ENCODE measurements around the gene CFAP43. TPM values are rescaled to one million over a fixed set of nuclear protein-coding genes. Genes with fewer than 3 reads are reported as not detected.

CFAP43 gene, protein sequence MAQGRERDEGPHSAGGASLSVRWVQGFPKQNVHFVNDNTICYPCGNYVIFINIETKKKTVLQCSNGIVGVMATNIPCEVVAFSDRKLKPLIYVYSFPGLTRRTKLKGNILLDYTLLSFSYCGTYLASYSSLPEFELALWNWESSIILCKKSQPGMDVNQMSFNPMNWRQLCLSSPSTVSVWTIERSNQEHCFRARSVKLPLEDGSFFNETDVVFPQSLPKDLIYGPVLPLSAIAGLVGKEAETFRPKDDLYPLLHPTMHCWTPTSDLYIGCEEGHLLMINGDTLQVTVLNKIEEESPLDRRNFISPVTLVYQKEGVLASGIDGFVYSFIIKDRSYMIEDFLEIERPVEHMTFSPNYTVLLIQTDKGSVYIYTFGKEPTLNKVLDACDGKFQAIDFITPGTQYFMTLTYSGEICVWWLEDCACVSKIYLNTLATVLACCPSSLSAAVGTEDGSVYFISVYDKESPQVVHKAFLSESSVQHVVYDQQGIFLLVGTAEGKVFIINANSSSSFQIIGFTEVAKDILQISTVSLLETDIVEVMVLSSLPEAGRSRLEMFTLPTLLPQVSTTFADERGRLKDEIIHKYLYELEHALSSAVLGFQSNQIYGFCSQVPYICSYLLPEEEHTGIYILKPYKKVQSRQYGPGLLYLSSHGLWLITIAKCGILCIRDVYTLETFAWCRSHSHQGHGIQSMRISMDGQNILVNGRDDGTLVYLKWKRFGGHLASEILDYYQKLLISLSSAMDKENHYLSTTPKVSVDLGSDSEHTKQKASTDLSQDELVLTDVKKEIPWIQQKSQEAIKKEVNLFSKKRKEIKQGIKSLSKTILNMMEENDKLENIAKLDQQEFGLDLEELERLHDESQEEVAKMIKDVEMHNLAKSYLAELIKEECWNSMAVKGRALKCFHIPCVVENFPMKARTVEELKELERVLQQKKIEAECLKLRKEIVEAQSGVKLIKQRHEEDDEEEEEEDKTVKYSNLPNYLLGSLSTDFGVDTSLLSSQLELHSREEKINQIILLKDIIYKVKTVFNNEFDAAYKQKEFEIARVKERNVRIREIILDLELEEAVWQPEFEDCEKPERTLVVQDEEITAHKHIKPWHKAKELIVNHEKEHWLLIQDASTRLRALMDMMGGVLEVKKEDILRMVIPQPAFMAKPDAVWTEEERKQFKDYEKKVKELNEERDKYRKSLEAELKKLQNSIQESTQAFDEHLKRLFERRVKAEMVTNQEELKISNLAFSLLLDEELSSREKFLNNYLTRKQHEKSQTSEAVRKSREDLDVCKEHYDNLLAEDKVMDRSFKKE (N-terminal part only)
- total RNA-seq: 1 to 10 TPM in 2 of 4 donors, under 1 TPM in 2; 0.76 to 1.5 (median 0.99) TPM

DNA sequence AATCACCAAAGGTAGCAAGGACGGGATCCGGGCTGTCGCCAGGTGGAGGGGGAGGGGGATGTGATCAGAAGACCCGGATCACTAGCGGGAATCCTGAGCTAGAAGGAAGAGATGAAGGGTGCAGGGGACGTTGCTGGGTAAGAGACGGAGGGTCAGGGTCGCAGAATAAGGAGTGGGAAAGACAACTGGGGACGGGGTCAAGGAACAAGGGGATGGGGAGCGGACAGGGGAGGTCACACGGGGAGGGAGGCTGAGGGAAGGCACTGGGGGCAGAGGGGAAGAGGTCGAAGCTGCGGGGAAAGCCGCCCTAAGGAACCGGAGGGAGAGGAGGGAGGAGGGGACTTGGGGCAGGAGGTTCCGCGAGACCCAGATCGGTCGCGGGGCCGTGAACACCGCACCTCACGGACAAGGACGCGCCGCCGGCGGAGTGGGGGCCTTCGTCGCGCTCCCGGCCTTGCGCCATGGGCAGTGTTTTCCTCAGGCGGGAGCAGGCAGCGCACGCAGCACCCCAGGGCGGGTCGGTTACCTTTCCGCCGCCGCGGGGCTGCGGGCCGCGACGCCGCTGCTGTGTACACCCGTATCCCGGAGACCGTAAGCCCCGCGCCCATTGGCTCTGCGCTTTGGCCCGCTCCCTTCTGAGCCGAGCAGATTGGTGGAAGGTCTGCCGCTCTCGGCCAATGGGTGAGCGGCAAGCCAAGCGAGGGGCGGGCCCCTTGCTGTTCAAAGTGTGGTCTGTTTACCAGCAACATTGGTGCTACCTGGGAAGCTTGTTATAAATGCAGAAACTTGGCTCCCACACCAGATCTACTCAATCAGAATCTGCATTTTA, at the start of gene CFAP43:
TSS of gene CFAP43 (minus strand) at position 581 of the 829 bp plus-strand sequence. CDS start at position 463, 118 bp downstream.
- TF ChIP-seq EP300 (IDR thresholded peaks at IDR 0.05): no peak
- TF ChIP-seq, protein P1, sequence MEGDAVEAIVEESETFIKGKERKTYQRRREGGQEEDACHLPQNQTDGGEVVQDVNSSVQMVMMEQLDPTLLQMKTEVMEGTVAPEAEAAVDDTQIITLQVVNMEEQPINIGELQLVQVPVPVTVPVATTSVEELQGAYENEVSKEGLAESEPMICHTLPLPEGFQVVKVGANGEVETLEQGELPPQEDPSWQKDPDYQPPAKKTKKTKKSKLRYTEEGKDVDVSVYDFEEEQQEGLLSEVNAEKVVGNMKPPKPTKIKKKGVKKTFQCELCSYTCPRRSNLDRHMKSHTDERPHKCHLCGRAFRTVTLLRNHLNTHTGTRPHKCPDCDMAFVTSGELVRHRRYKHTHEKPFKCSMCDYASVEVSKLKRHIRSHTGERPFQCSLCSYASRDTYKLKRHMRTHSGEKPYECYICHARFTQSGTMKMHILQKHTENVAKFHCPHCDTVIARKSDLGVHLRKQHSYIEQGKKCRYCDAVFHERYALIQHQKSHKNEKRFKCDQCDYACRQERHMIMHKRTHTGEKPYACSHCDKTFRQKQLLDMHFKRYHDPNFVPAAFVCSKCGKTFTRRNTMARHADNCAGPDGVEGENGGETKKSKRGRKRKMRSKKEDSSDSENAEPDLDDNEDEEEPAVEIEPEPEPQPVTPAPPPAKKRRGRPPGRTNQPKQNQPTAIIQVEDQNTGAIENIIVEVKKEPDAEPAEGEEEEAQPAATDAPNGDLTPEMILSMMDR (IDR thresholded peaks at IDR 0.05): no peak
- peak in 2 of 3 donors; percentile 12 to 82 for TF ChIP-seq POLR2AphosphoS5 (IDR thresholded peaks at IDR 0.05)
- TF ChIP-seq POLR2A (IDR thresholded peaks at IDR 0.05): no peak
- peak within 1 kb of the TSS; percentile 31 for H3K27ac ChIP-seq
- H3K36me3 ChIP-seq: no peaks in the 10 kb centered on the region
- peak; percentile 99 to 100 for DNase-seq (ENCODE audit: low spot score in 2 of 2)
- H3K4me3 ChIP-seq: peak within 1 kb of the TSS; percentile 81
- H3K27me3 ChIP-seq: no peaks in the 10 kb centered on the region
- H3K4me1 ChIP-seq: peaks cover 11% of the 10 kb centered on the region
- WGBS: 1% methylated on average over 47 of the region's 60 CpGs
- no peaks in the 10 kb centered on the region for H3K9me3 ChIP-seq

DNA sequence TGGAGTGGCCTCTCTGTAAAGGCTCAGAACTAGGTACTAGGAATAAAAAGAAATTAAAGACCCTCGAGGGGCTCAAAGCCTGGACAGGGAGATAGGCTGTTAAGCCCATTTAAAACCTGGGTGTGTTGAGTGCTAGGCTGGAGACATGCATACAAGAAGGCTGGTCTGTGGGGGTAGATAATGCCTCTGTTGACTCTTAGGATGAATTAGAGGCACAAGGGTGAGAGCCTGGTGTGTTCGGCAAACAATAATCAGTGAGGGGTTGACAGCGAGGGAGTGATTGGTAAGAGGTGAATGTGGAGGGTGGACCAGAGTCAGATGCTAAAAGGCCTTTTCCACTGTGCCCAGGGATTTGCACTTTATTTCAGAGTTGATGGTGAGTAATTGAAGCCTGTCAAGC, 49.5 kb upstream of the CFAP43 start:
- H3K27ac ChIP-seq: no peak overlapping the region
- no peak for DNase-seq (ENCODE audit: low spot score in 2 of 2)
- H3K27me3 ChIP-seq: no peaks in the 10 kb centered on the region
- WGBS: 91% methylated on average over 3 of the region's 3 CpGs
- no peaks in the 10 kb centered on the region for H3K4me1 ChIP-seq
- H3K4me3 ChIP-seq: no peak overlapping the region
- TF ChIP-seq EP300 (IDR thresholded peaks at IDR 0.05): no peak
- TF ChIP-seq POLR2AphosphoS5 (IDR thresholded peaks at IDR 0.05): no peak
- TF ChIP-seq POLR2A (IDR thresholded peaks at IDR 0.05): no peak
- TF ChIP-seq, protein P1 (IDR thresholded peaks at IDR 0.05): no peak
- no peaks in the 10 kb centered on the region for H3K9me3 ChIP-seq
- H3K36me3 ChIP-seq: no peaks in the 10 kb centered on the region

DNA sequence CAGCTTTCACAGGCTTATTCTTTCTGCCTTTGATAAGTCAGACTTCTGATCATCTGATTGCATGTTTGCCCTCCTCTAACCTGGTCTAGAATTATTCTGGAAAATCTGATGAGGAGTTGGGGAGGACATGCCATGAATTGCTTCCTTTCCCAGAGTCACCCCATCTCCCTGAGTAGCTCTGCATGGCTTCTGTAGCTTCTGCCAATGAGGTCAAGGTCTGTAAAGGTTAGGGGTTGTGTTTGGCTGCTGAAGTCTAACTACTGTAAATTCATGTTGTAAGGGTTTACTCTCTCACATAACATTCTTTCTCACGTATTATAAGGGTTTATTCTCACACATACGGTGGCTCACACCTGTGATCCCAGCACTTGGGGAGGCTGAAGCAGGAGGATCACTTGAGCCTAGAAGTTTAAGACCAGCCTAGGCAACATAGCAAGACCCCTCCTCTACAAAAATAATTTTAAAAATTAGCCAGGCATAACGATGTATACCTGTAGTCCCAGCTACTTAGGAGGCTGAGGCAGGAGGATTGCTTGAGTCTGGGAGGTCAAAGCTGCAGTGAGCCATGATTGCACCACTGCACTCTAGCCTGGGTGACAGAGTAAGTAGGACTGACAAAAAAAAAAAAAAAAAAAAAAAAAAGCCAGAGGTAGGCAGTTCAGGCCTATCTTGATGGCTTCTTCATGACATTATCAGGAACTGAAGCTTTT, 47.5 kb upstream of the CFAP43 start:
- H3K27me3 ChIP-seq: peaks cover 6% of the 10 kb centered on the region
- WGBS: 98% methylated on average over 3 of the region's 3 CpGs
- H3K36me3 ChIP-seq: no peaks in the 10 kb centered on the region
- no peaks in the 10 kb centered on the region for H3K9me3 ChIP-seq
- H3K27ac ChIP-seq: no peak overlapping the region
- no peak overlapping the region for H3K4me3 ChIP-seq
- TF ChIP-seq POLR2A (IDR thresholded peaks at IDR 0.05) (no peak), POLR2AphosphoS5 (IDR thresholded peaks at IDR 0.05) (no peak), EP300 (IDR thresholded peaks at IDR 0.05) (no peak)
- TF ChIP-seq, protein P1 (IDR thresholded peaks at IDR 0.05): no peak
- DNase-seq (ENCODE audit: low spot score in 2 of 2): no peak
- peaks cover 7% of the 10 kb centered on the region for H3K4me1 ChIP-seq

DNA sequence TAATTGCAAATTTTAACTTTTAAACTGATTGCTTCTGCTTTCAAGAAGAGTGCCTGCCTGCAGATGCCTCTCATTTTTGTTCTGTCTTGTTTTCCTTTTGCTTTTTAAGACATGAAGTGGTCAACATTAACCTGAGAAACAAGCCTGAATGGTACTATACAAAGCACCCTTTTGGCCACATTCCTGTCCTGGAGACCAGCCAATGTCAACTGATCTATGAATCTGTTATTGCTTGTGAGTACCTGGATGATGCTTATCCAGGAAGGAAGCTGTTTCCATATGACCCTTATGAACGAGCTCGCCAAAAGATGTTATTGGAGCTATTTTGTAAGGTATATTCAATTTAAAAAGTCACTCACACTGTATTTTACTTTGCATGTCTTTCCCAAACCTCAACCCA, 45.6 kb upstream of the CFAP43 start:
- Histone ChIP-seq H3K36me3 (no peaks in the 10 kb centered on the region), H3K27ac (no peak overlapping the region), H3K4me1 (peaks cover 11% of the 10 kb centered on the region), H3K4me3 (no peak overlapping the region), H3K9me3 (no peaks in the 10 kb centered on the region), H3K27me3 (peaks cover 6% of the 10 kb centered on the region)
- 84% methylated on average over 2 of the region's 2 CpGs for WGBS
- DNase-seq (ENCODE audit: low spot score in 2 of 2): no peak
- TF ChIP-seq EP300 (IDR thresholded peaks at IDR 0.05): no peak
- TF ChIP-seq, protein P1 (IDR thresholded peaks at IDR 0.05): no peak
- TF ChIP-seq POLR2A (IDR thresholded peaks at IDR 0.05): no peak
- no peak for TF ChIP-seq POLR2AphosphoS5 (IDR thresholded peaks at IDR 0.05)

Data from suprapubic skin (tissue), 4 donors.